Activated B cell treated with CpG ODN at 0.5 μM for 24 hours (primary cell): ENCODE results near the gene MYBPH. TPM values are rescaled to one million over a fixed set of nuclear protein-coding genes. Genes with fewer than 3 reads are reported as not detected.

Experiments
- ATAC-seq: fragments of 200-7000 bp; cut with Tn5 transposase; one replicate; pipeline ENCODE4 v1.10.0; 2021; ENCODE audit warnings: low read depth, mild to moderate bottlenecking, moderate library complexity
- CTCF ChIA-PET: fragments of 350-600 bp; sonication (Branson Sonifier 250); formaldehyde crosslinking; loops from one replicate; lab custom pipeline; 2021; ENCODE audit warnings: antibody characterized with exemption; lab: Charles Lee
- POLR2A ChIA-PET: fragments of 350-600 bp; sonication (Branson Sonifier 250); formaldehyde crosslinking; loops from one replicate; lab custom pipeline; 2021; ENCODE audit warnings: antibody characterized with exemption; lab: Charles Lee
- DNase-seq: peaks from one replicate; pipeline ENCODE4 v3.0.0; 2022
- H3K27ac Mint-ChIP-seq: one replicate; pipeline ENCODE4 v1.8.0; 2020; ENCODE audit warnings: mixed read lengths
- H3K27me3 Mint-ChIP-seq: one replicate; pipeline ENCODE4 v1.8.0; 2021; ENCODE audit warnings: mixed read lengths
- H3K36me3 Mint-ChIP-seq: one replicate; pipeline ENCODE4 v1.8.0; 2021; ENCODE audit warnings: low read depth, mixed read lengths
- H3K4me1 Mint-ChIP-seq: one replicate; pipeline ENCODE4 v1.8.0; 2021; ENCODE audit warnings: mixed read lengths
- H3K4me3 Mint-ChIP-seq: one replicate; pipeline ENCODE4 v1.8.0; 2020; ENCODE audit warnings: mild to moderate bottlenecking, mixed read lengths
- H3K9me3 Mint-ChIP-seq: one replicate; pipeline ENCODE4 v1.8.0; 2020; ENCODE audit warnings: mixed read lengths
- intact Hi-C: fragments of 100-400 bp; cut with micrococcal nuclease; formaldehyde crosslinking; loops from one replicate; pipeline ENCODE4 v1.15.1; 2024
- total RNA-seq: library from RNA; stranded (reverse); gene quantifications from 2 replicates; pipeline ENCODE4 v1.2.3, GENCODE V29; 2022
- TF ChIP-seq, protein P1 (sequence below): fragments of 200-600 bp; IDR thresholded peaks from one replicate; pipeline ENCODE4 v1.8.0; 2022; ENCODE audit warnings: antibody characterized with exemption, mild to moderate bottlenecking

The MYBPH gene
- total RNA-seq, 1 donor from 2014 or later: not detected

- no peak overlapping the region for H3K27ac Mint-ChIP-seq
- TF ChIP-seq, protein P1, sequence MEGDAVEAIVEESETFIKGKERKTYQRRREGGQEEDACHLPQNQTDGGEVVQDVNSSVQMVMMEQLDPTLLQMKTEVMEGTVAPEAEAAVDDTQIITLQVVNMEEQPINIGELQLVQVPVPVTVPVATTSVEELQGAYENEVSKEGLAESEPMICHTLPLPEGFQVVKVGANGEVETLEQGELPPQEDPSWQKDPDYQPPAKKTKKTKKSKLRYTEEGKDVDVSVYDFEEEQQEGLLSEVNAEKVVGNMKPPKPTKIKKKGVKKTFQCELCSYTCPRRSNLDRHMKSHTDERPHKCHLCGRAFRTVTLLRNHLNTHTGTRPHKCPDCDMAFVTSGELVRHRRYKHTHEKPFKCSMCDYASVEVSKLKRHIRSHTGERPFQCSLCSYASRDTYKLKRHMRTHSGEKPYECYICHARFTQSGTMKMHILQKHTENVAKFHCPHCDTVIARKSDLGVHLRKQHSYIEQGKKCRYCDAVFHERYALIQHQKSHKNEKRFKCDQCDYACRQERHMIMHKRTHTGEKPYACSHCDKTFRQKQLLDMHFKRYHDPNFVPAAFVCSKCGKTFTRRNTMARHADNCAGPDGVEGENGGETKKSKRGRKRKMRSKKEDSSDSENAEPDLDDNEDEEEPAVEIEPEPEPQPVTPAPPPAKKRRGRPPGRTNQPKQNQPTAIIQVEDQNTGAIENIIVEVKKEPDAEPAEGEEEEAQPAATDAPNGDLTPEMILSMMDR: no peak
- no peaks in the 10 kb centered on the region for H3K36me3 Mint-ChIP-seq
- H3K4me1 Mint-ChIP-seq: no peaks in the 10 kb centered on the region
- no peak overlapping the region for H3K4me3 Mint-ChIP-seq
- DNase-seq: no peak
- CTCF ChIA-PET: no interaction called here
- no peak for ATAC-seq
- H3K9me3 Mint-ChIP-seq: no peaks in the 10 kb centered on the region
- peaks cover 24% of the 10 kb centered on the region for H3K27me3 Mint-ChIP-seq
- POLR2A ChIA-PET: no interaction called here
- intact Hi-C loops: no loop called here
These were observed 22.0 kb upstream of the MYBPH start for GRCh38 chr1:203197625-203198024.

- H3K36me3 Mint-ChIP-seq: no peaks in the 10 kb centered on the region
- H3K4me1 Mint-ChIP-seq: no peaks in the 10 kb centered on the region
- ChIA-PET POLR2A (no interaction called here), CTCF (no interaction called here)
- intact Hi-C loops: no loop called here
- no peak for ATAC-seq
- no peaks in the 10 kb centered on the region for H3K9me3 Mint-ChIP-seq
- TF ChIP-seq, protein P1: no peak
- no peak for DNase-seq
- H3K27me3 Mint-ChIP-seq: peaks cover 19% of the 10 kb centered on the region
- H3K27ac Mint-ChIP-seq: no peak overlapping the region
- no peak overlapping the region for H3K4me3 Mint-ChIP-seq
These were observed 20.7 kb upstream of the MYBPH start for GRCh38 chr1:203196371-203196770.

- Mint-ChIP-seq H3K9me3 (no peaks in the 10 kb centered on the region), H3K36me3 (no peaks in the 10 kb centered on the region), H3K4me1 (no peaks in the 10 kb centered on the region), H3K27ac (no peak overlapping the region), H3K27me3 (peaks cover 8% of the 10 kb centered on the region), H3K4me3 (no peak overlapping the region)
- no peak for DNase-seq
- TF ChIP-seq, protein P1: no peak
- ATAC-seq: no peak
- ChIA-PET POLR2A (no interaction called here), CTCF (no interaction called here)
- intact Hi-C loops: no loop called here
These were observed 15.3 kb upstream of the MYBPH start for GRCh38 chr1:203190949-203191348.

DNA sequence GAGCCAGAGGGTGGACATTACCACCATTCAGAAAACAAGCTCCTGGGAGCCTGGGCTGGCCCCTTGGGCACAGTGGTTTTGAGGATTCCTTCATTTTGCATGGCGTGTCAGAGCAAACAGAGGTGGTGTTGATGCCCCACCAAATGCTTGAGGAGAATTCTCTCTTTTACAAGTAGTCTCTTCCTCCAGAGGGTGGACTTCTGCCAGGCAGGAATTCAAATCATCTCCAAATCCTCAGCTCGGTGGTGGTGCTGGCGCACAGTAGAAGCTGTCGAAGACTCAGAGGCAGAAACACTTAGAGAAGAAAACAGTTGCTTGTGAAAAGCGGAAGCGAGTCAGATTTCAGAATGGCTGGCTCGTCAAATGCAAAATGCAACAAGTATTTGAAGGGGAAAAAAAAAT lies 14.3 kb upstream of the MYBPH start:
- POLR2A ChIA-PET: no interaction called here
- Mint-ChIP-seq H3K9me3 (no peaks in the 10 kb centered on the region), H3K36me3 (no peaks in the 10 kb centered on the region), H3K4me3 (no peak overlapping the region), H3K4me1 (no peaks in the 10 kb centered on the region), H3K27ac (no peak overlapping the region), H3K27me3 (peaks cover 8% of the 10 kb centered on the region)
- TF ChIP-seq, protein P1: no peak
- intact Hi-C loops: no loop called here
- CTCF ChIA-PET: no interaction called here
- no peak for ATAC-seq
- no peak for DNase-seq

- DNase-seq (no peak), ATAC-seq (no peak)
- Mint-ChIP-seq H3K36me3 (no peaks in the 10 kb centered on the region), H3K4me3 (no peak overlapping the region), H3K27ac (no peak overlapping the region), H3K9me3 (no peaks in the 10 kb centered on the region), H3K4me1 (no peaks in the 10 kb centered on the region), H3K27me3 (peaks cover 9% of the 10 kb centered on the region)
- ChIA-PET CTCF (no interaction called here), POLR2A (no interaction called here)
- TF ChIP-seq, protein P1: no peak
- intact Hi-C loops: no loop called here
These were observed 13.1 kb upstream of the MYBPH start for GRCh38 chr1:203188686-203189232.
